Loucy (cell line): ENCODE data around the gene ZER1.

Source experiments
- CTCF ChIP-seq: fragments of 200-600 bp; sonication (generic); conservative IDR thresholded peaks from 2 replicates; pipeline ENCODE4 v1.5.1; 2014; ENCODE audit warnings: mild to moderate bottlenecking, antibody characterized with exemption, low read length
- EZH2phosphoT487 ChIP-seq: fragments of 200-600 bp; IDR thresholded peaks from 2 replicates; pipeline ENCODE4 v1.6.1; 2018; ENCODE audit warnings: antibody characterized with exemption, mild to moderate bottlenecking, moderate library complexity, borderline replicate concordance

- no peak for TF ChIP-seq CTCF
- TF ChIP-seq EZH2phosphoT487, result no peak
Measured at GRCh38 chr9:128750926-128751595, 20.7 kb downstream of the ZER1 start.
